Aorta (tissue), 5 donors: Measurements from ENCODE around the gene PRKCA. TPM values are rescaled to one million over a fixed set of nuclear protein-coding genes. Genes with fewer than 3 reads are reported as not detected.

Source experiments
- ATAC-seq: fragments of 200-7000 bp; cut with Tn5 transposase; one replicate; pipeline ENCODE4 v1.9.1; 2022; ENCODE audit warnings: moderate library complexity; ENCODE audit not compliant: low FRiP score
- DNase-seq, 2 donors: peaks; one replicate each; pipeline ENCODE4 v3.0.0-alpha.2; 2020
- H3K27ac ChIP-seq, 2 donors: one replicate each; pipeline ENCODE4 v1.5.1; 2013; ENCODE audit warnings: low read length in 2 of 2, mild to moderate bottlenecking in 2 of 2, moderate library complexity in 2 of 2, control low read depth in 1 of 2, inconsistent platforms in 1 of 2, low read depth in 1 of 2
- H3K27me3 ChIP-seq, 2 donors: one replicate each; pipeline ENCODE4 v1.6.1; 2013; ENCODE audit warnings: control low read depth in 1 of 2, low read length in 1 of 2, mild to moderate bottlenecking in 1 of 2, moderate library complexity in 1 of 2; ENCODE audit not compliant: insufficient read depth in 2 of 2, control insufficient read depth in 1 of 2
- H3K36me3 ChIP-seq, 2 donors: one replicate each; pipeline ENCODE4 v1.6.1; 2013; ENCODE audit warnings: control low read depth in 1 of 2, low read length in 1 of 2, mild to moderate bottlenecking in 1 of 2; ENCODE audit not compliant: insufficient read depth in 2 of 2, control insufficient read depth in 1 of 2
- H3K4me1 ChIP-seq, 2 donors: one replicate each; pipeline ENCODE4 v1.6.1; 2013; ENCODE audit warnings: low read length in 2 of 2, control low read depth in 1 of 2, mild to moderate bottlenecking in 1 of 2, moderate library complexity in 1 of 2; ENCODE audit not compliant: insufficient read depth in 2 of 2, control insufficient read depth in 1 of 2
- H3K4me3 ChIP-seq, 2 donors: one replicate each; pipeline ENCODE4 v1.5.1; 2013; ENCODE audit warnings: low read length in 2 of 2, control low read depth in 1 of 2, mild to moderate bottlenecking in 1 of 2
- H3K9me3 ChIP-seq: one replicate; pipeline ENCODE4 v1.6.1; 2013; ENCODE audit warnings: mild to moderate bottlenecking, low read length; ENCODE audit not compliant: control insufficient read depth
- WGBS, 2 donors: extraction: QIAGEN DNeasy Blood & Tissue Kit; methylation state at CpG; one replicate each; pipeline ENCODE4 v1.1.7; 2013; 5-methylcytosine and 5-hydroxymethylcytosine counted together
- intact Hi-C, 2 donors: fragments of 100-400 bp; cut with DNase I; formaldehyde crosslinking; loops; one replicate each; pipeline versions ENCODE4 v1.14.2 to v1.15.0; 2022
- polyA plus RNA-seq, 2 donors: library from polyadenylated mRNA; stranded (reverse); fragments of 200-250 nt; gene quantifications; one replicate each; pipeline ENCODE4 v1.2.3, GENCODE V29; 2013
- total RNA-seq, 2 donors: library from RNA; stranded (reverse); fragmentation: NEBNext Ultra II Directional; extraction: Animal tissue kit (Norgen Biotek cat#: 25700); gene quantifications; one replicate each; pipeline ENCODE4 v1.2.1, GENCODE V29; 2021
- donor health status: healthy with polysubstance abuse.
- donor health status: Bipolar disorder and iron deficiency.
- donor health status: DM: no; HTN: no; CAD: no.
- donor health status: DM: no; HTN: no; CAD: no.
- donor health status: DM: yes; HTN: yes; CAD: no.

The PRKCA gene
- total and polyA plus RNA-seq, 4 donors, result 2.7 to 15.4 (median 9.1) TPM

DNA sequence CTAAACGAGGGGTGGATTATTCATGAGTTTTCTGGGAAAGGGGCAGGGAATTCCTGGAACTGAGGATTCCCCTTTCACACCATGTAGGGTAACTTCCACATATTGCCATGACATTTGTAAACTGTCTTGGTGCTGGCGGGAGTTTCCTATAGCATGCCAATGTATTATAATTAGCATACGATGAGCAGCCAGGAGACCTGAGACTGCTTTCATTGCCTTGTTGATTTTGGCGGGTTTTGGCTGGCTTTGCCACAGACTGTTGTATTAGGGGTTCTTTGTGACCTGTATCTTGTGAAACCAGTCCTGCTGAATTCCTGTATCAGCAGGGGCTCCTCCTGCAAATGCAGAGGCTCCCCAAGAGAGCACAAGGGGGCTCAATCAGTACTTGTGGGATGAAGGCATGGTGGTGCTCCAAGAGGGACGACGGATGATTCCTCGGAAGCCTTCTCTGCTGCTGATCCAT is 428.1 kb downstream of the PRKCA start:
- H3K36me3 ChIP-seq, result peaks cover 0 to 2% of the 10 kb centered on the region in 2 donors
- H3K9me3 ChIP-seq, result no peaks in the 10 kb centered on the region
- ATAC-seq (no peak), DNase-seq (no peak)
- H3K27ac ChIP-seq, result no peak overlapping the region
- intact Hi-C loops, result no loop called here
- no peaks in the 10 kb centered on the region for H3K27me3 ChIP-seq
- WGBS, 2 donors, result 46 to 53% methylated on average over 7 of the region's 7 CpGs
- H3K4me1 ChIP-seq, result no peaks in the 10 kb centered on the region
- H3K4me3 ChIP-seq, result no peak overlapping the region

DNA sequence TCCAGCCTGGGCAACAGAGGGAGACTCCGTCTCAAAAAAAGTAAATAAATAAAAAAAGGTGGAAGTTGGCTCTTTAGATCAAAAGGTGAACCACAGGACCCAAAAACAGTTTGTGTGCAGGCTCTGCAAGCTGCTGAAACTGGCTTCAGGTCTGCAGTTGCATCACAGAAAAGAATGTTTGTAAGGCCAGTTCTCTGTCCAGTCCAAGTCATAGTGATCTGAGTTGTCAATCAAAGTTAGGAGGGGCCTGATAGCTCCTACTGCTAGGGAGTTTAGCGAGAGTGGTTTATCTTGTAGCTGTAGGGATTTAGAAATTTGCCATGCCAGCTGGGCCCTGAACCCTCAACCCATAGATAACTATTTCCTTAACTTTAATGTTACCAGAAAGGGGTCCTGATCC is 431.3 kb downstream of the PRKCA start:
- ATAC-seq (no peak), DNase-seq (no peak)
- H3K9me3 ChIP-seq, result no peaks in the 10 kb centered on the region
- H3K27me3 ChIP-seq, result no peaks in the 10 kb centered on the region
- 99 to 100% methylated on average over 2 of the region's 2 CpGs for WGBS, 2 donors
- H3K4me1 ChIP-seq, result no peaks in the 10 kb centered on the region
- intact Hi-C loops, result no loop called here
- no peak overlapping the region for H3K4me3 ChIP-seq
- H3K36me3 ChIP-seq, result peaks cover 0 to 3% of the 10 kb centered on the region in 2 donors
- no peak overlapping the region for H3K27ac ChIP-seq

DNA sequence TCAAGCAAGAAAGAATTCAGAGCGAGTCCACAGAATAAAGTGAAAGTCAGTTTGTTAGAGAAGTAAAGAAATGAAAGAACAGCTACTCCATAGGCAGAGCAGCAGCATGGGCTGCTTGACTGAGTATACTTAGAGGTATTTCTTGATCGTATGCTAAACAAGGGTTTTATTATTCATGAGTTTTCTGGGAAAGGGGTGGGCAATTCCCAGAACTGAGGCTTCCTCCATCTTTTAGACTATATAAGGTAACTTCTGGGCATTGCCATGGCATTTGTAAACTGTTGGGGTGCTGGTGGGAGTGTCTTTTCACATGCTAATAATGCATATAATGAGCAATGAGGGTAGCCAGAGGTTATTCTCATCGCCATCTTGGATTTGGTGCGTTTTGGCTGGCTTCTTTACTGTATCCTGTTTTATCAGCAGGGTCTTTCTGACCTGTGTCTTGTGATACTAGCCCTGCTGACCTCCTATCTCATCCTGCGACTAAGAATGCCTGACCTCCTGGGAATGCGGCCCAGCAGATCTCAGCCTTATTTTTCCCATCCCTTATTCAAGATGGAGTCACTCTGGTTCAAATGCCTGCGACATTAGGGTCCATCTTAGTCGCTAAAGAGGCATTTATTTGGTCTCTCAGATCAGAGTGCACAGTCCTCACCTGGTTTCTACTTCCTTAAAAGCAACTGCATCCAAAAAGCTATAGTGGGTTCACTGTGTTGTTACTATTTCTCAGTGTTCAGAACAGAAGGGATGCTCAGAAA is 432.0 kb downstream of the PRKCA start:
- H3K27ac ChIP-seq, result no peak overlapping the region
- no peaks in the 10 kb centered on the region for H3K4me1 ChIP-seq
- DNase-seq (no peak), ATAC-seq (no peak)
- peaks cover 0 to 3% of the 10 kb centered on the region in 2 donors for H3K36me3 ChIP-seq
- 83% methylated on average over 8 of the region's 8 CpGs for WGBS, 2 donors
- intact Hi-C loops, result no loop called here
- no peaks in the 10 kb centered on the region for H3K27me3 ChIP-seq
- H3K4me3 ChIP-seq, result no peak overlapping the region
- H3K9me3 ChIP-seq, result no peaks in the 10 kb centered on the region

- H3K4me3 ChIP-seq, result no peak overlapping the region
- intact Hi-C loops, result no loop called here
- peaks cover 2 to 3% of the 10 kb centered on the region in 2 donors for H3K36me3 ChIP-seq
- ATAC-seq (peak; percentile 73), DNase-seq (peak in 1 of 2 donors; percentile 69)
- H3K4me1 ChIP-seq, result no peaks in the 10 kb centered on the region
- WGBS, 2 donors, result 31 to 33% methylated on average over 12 of the region's 12 CpGs
- no peaks in the 10 kb centered on the region for H3K9me3 ChIP-seq
- H3K27me3 ChIP-seq, result no peaks in the 10 kb centered on the region
- no peak overlapping the region for H3K27ac ChIP-seq
These were observed 435.1 kb downstream of the PRKCA start for GRCh38 chr17:66737524-66737923.

GRCh38 chr17:66738301-66738700 is 435.9 kb downstream of the PRKCA start:
- Histone ChIP-seq H3K4me3 (no peak overlapping the region), H3K36me3 (peaks cover 2 to 5% of the 10 kb centered on the region in 2 donors), H3K9me3 (no peaks in the 10 kb centered on the region), H3K4me1 (no peaks in the 10 kb centered on the region), H3K27me3 (no peaks in the 10 kb centered on the region), H3K27ac (no peak overlapping the region)
- DNase-seq (no peak), ATAC-seq (no peak)
- intact Hi-C loops, result no loop called here
- 84 to 95% methylated on average over 4 of the region's 4 CpGs for WGBS, 2 donors

DNA sequence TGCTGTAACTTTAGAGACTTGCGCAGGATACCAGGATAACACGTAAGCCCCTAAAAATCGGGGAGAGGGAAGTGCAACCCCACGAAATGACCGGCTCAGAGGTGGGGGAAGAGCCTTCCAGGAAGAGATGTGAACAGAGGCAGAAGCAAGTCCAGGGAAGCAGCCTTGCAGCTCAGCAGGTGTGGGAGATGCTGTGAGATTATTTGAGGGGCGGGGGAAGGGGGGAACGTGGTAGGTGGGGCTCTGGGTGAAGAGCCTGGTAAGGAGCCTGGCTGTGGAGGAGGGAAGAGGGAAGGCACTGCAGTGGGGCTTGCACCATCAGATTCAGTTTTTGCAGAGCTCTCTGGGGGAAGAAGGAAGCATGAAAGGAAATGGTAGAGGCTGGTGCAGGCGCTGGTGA is 437.1 kb downstream of the PRKCA start:
- Histone ChIP-seq H3K27me3 (no peaks in the 10 kb centered on the region), H3K4me3 (no peak overlapping the region), H3K27ac (no peak overlapping the region), H3K9me3 (no peaks in the 10 kb centered on the region), H3K4me1 (no peaks in the 10 kb centered on the region), H3K36me3 (peaks cover 2 to 5% of the 10 kb centered on the region in 2 donors)
- WGBS, 2 donors, result 86 to 87% methylated on average over 8 of the region's 8 CpGs
- DNase-seq (no peak), ATAC-seq (no peak)
- intact Hi-C loops, result no loop called here

GRCh38 chr17:66740226-66740625 is 437.8 kb downstream of the PRKCA start:
- Histone ChIP-seq H3K36me3 (peaks cover 2 to 5% of the 10 kb centered on the region in 2 donors), H3K9me3 (no peaks in the 10 kb centered on the region), H3K27me3 (no peaks in the 10 kb centered on the region), H3K27ac (no peak overlapping the region), H3K4me1 (no peaks in the 10 kb centered on the region), H3K4me3 (no peak overlapping the region)
- ATAC-seq (no peak), DNase-seq (no peak)
- 92 to 93% methylated on average over 5 of the region's 5 CpGs for WGBS, 2 donors
- intact Hi-C loops, result no loop called here

DNA sequence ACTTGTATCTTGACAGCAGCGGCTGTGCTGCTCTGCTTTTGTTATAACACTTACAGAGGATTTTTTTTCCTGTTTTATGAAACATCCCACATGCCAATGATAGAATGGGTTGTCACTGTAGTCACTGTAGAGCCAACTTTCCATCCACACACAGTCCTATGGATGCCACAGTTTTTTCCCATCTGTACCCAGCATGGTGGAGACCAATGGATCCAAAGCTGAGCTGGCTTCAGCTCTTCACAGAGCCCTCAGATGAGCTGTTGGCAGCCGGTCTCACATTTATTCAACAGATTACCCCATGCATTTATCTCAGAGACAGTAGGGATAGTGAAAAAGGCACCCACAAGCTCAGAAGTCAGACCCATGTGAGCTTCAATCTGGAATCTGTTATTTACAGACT is 441.1 kb downstream of the PRKCA start:
- H3K9me3 ChIP-seq, result no peaks in the 10 kb centered on the region
- H3K27me3 ChIP-seq, result no peaks in the 10 kb centered on the region
- ATAC-seq (no peak), DNase-seq (no peak)
- H3K4me3 ChIP-seq, result no peak overlapping the region
- H3K4me1 ChIP-seq, result no peaks in the 10 kb centered on the region
- intact Hi-C loops, result no loop called here
- peaks cover 1 to 2% of the 10 kb centered on the region in 2 donors for H3K36me3 ChIP-seq
- no peak overlapping the region for H3K27ac ChIP-seq
- 97 to 98% methylated on average over 2 of the region's 2 CpGs for WGBS, 2 donors

DNA sequence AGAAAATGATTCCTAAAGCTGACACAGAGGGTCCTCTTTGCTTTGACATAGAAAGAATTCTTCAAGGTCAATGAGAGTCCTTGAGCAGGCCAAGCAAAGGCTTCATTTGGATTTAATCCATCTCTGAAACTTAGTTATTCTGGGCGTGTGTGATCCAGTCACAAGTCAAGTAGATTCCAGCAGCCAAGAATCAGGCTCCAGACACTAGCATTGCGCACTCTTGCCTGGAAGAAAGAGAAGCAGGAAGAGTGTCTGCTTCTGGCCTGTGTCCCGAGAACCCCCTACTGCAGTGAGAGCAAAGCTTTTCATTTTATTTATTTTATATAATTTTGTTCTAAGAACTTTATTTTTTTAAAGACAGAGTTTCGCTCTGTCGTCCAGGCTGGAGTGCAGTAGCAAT is 444.3 kb downstream of the PRKCA start:
- Histone ChIP-seq H3K4me1 (no peaks in the 10 kb centered on the region), H3K27me3 (no peaks in the 10 kb centered on the region), H3K9me3 (no peaks in the 10 kb centered on the region), H3K27ac (no peak overlapping the region), H3K36me3 (peaks cover 0 to 1% of the 10 kb centered on the region in 2 donors), H3K4me3 (no peak overlapping the region)
- ATAC-seq (no peak), DNase-seq (no peak)
- WGBS, 2 donors, result 81 to 84% methylated on average over 5 of the region's 5 CpGs
- intact Hi-C loops, result no loop called here
